ENCODE data around the gene ATG10.
A peak's percentile ranks its signal among the peaks of the same experiment; 100 is the strongest.

ATG10 gene

DNA sequence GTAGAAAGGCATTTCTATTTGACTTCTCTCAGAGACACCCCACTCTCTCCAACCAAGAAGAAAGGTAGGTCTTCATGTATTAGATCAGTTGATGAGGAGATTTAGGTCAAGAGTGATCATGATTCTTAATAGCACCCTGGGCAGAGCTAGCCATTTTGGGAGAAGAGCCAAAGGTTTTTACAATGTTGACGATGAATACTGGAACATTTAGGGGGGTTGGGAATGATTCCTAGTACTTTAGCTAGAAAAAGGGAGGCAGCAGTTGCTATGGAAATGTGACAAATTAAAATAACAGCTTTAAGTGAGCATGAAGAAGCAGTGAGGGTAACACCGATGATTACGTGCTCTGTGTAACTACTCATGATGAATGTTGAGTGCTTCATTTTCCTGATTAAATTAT is 315.8 kb downstream of the ATG10 start:
- no peak overlapping the region for H3K4me2 ChIP-seq (ENCODE audit: low read length)
- H3K4ac ChIP-seq (ENCODE audit: low read depth, low read length): no peak overlapping the region
- no peaks in the 10 kb centered on the region for H3K36me3 ChIP-seq (ENCODE audit: control insufficient read depth, insufficient read depth, low read length)
- H2BK120ac ChIP-seq (ENCODE audit: low read depth, low read length): no peak overlapping the region
- H3K9ac ChIP-seq (ENCODE audit: low read length): no peak overlapping the region
- no peak overlapping the region for H3K18ac ChIP-seq (ENCODE audit: low read length)
- no peaks in the 10 kb centered on the region for H3K4me1 ChIP-seq (ENCODE audit: control insufficient read depth, low read depth, low read length)
- no CpG with 5 or more reads among the region's 3 CpGs for WGBS (ENCODE audit: extremely low coverage, insufficient coverage, low lambda C conversion rate)
- no peaks in the 10 kb centered on the region for H3K27me3 ChIP-seq (ENCODE audit: insufficient read depth, low read length, poor library complexity)
- no peaks in the 10 kb centered on the region for H3K79me1 ChIP-seq (ENCODE audit: low read length)
- no peak overlapping the region for H2AK5ac ChIP-seq (ENCODE audit: low read length)
- no peak overlapping the region for H4K5ac ChIP-seq (ENCODE audit: low read length)
- DNase-seq: no peak
- H2BK5ac ChIP-seq (ENCODE audit: low read length): no peak overlapping the region
- H3K56ac ChIP-seq (ENCODE audit: low read length): no peak overlapping the region
- H3K4me3 ChIP-seq (ENCODE audit: low read length): no peak overlapping the region
- H2BK15ac ChIP-seq (replicated peaks; ENCODE audit: low read depth): no peak overlapping the region
- no peaks in the 10 kb centered on the region for H3K79me2 ChIP-seq (ENCODE audit: control insufficient read depth, insufficient read depth, low read length)
- no peak overlapping the region for H3K23ac ChIP-seq (ENCODE audit: low read length)
- no peak overlapping the region for H3K27ac ChIP-seq (ENCODE audit: low read depth, low read length)
- no peak overlapping the region for H4K8ac ChIP-seq (ENCODE audit: low read depth, low read length)

DNA sequence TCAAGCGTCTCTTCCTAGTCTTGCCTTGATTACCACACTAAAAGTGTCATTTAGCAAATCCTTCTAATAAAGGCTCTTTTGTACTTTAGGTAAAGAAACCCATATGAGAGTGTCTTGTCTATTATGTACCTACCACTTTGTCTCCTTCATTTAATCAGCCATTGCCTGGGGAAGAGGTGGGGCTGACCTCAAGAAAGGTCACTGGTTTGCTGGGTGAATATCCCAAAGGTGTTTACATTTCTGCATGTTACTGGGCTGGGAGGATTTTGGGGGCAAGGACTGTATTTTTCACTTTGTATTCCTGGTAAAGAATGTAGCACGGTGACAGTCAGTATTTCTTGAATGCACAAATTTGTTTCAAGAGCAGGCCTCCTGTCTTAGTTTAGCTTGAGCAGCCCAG is 318.2 kb downstream of the ATG10 start:
- no peaks in the 10 kb centered on the region for H3K79me1 ChIP-seq (ENCODE audit: low read length)
- no peaks in the 10 kb centered on the region for H3K79me2 ChIP-seq (ENCODE audit: control insufficient read depth, insufficient read depth, low read length)
- H3K27me3 ChIP-seq (ENCODE audit: insufficient read depth, low read length, poor library complexity): no peaks in the 10 kb centered on the region
- no peaks in the 10 kb centered on the region for H3K36me3 ChIP-seq (ENCODE audit: control insufficient read depth, insufficient read depth, low read length)
- H3K4ac ChIP-seq (ENCODE audit: low read depth, low read length): no peak overlapping the region
- H3K27ac ChIP-seq (ENCODE audit: low read depth, low read length): no peak overlapping the region
- no peak overlapping the region for H2BK5ac ChIP-seq (ENCODE audit: low read length)
- no peak overlapping the region for H2AK5ac ChIP-seq (ENCODE audit: low read length)
- H3K56ac ChIP-seq (ENCODE audit: low read length): no peak overlapping the region
- no CpG with 5 or more reads among the region's 2 CpGs for WGBS (ENCODE audit: extremely low coverage, insufficient coverage, low lambda C conversion rate)
- no peak overlapping the region for H2BK15ac ChIP-seq (replicated peaks; ENCODE audit: low read depth)
- peaks cover 3% of the 10 kb centered on the region for H3K4me1 ChIP-seq (ENCODE audit: control insufficient read depth, low read depth, low read length)
- H2BK120ac ChIP-seq (ENCODE audit: low read depth, low read length): no peak overlapping the region
- no peak overlapping the region for H3K4me2 ChIP-seq (ENCODE audit: low read length)
- no peak overlapping the region for H3K18ac ChIP-seq (ENCODE audit: low read length)
- no peak overlapping the region for H3K9ac ChIP-seq (ENCODE audit: low read length)
- no peak for DNase-seq
- no peak overlapping the region for H3K4me3 ChIP-seq (ENCODE audit: low read length)
- no peak overlapping the region for H4K5ac ChIP-seq (ENCODE audit: low read length)
- no peak overlapping the region for H4K8ac ChIP-seq (ENCODE audit: low read depth, low read length)
- H3K23ac ChIP-seq (ENCODE audit: low read length): no peak overlapping the region

DNA sequence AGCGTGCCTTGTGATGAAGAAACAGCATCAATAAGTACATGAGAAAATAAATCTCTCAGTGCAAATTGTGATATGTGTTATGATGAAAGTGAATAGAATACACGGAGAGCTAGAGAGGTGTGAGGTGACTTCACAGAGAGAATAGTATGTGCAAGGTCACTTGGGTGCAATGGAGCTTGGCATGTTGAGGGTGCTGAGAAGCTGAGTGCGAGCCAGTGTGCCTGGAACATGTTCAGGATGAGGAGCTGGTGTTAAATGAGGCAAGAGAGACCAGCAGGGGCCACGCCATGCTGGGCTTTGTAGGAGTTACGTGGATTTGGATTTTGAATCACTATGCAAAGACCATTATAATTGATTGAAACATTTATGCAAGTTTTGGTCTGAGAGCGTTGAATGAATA is 319.1 kb downstream of the ATG10 start:
- H3K4ac ChIP-seq (ENCODE audit: low read depth, low read length): no peak overlapping the region
- no peak overlapping the region for H3K4me2 ChIP-seq (ENCODE audit: low read length)
- no peak overlapping the region for H2BK15ac ChIP-seq (replicated peaks; ENCODE audit: low read depth)
- H3K79me2 ChIP-seq (ENCODE audit: control insufficient read depth, insufficient read depth, low read length): no peaks in the 10 kb centered on the region
- H3K23ac ChIP-seq (ENCODE audit: low read length): no peak overlapping the region
- no peak overlapping the region for H3K56ac ChIP-seq (ENCODE audit: low read length)
- H3K27ac ChIP-seq (ENCODE audit: low read depth, low read length): no peak overlapping the region
- no peak for DNase-seq
- no CpG with 5 or more reads among the region's 6 CpGs for WGBS (ENCODE audit: extremely low coverage, insufficient coverage, low lambda C conversion rate)
- no peak overlapping the region for H2BK5ac ChIP-seq (ENCODE audit: low read length)
- no peak overlapping the region for H3K9ac ChIP-seq (ENCODE audit: low read length)
- H3K4me3 ChIP-seq (ENCODE audit: low read length): no peak overlapping the region
- H4K5ac ChIP-seq (ENCODE audit: low read length): no peak overlapping the region
- no peak overlapping the region for H4K8ac ChIP-seq (ENCODE audit: low read depth, low read length)
- no peaks in the 10 kb centered on the region for H3K79me1 ChIP-seq (ENCODE audit: low read length)
- no peak overlapping the region for H2BK120ac ChIP-seq (ENCODE audit: low read depth, low read length)
- no peaks in the 10 kb centered on the region for H3K36me3 ChIP-seq (ENCODE audit: control insufficient read depth, insufficient read depth, low read length)
- no peak overlapping the region for H3K18ac ChIP-seq (ENCODE audit: low read length)
- H3K27me3 ChIP-seq (ENCODE audit: insufficient read depth, low read length, poor library complexity): no peaks in the 10 kb centered on the region
- H3K4me1 ChIP-seq (ENCODE audit: control insufficient read depth, low read depth, low read length): peaks cover 3% of the 10 kb centered on the region
- H2AK5ac ChIP-seq (ENCODE audit: low read length): no peak overlapping the region

DNA sequence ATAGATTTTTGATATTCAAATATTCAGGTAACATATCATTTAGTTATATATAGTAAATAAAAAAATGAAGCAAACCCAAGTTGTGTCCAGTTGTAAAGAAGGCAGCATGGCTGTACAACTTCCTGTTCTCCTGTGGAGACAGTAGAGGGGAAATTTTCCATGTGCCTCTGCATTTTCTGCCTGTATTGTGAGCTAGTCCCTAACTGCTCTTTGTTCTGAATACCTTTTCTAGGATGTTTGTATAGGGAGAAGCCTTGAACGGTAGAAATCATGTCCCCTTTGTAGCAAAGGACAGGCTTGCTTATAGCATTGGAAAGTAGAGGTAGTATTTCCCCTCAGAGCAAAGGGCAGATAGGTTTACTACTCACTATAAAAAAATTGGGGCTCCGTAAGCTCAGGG is 319.6 kb downstream of the ATG10 start:
- H3K79me2 ChIP-seq (ENCODE audit: control insufficient read depth, insufficient read depth, low read length): no peaks in the 10 kb centered on the region
- H3K4me2 ChIP-seq (ENCODE audit: low read length): no peak overlapping the region
- H2BK15ac ChIP-seq (replicated peaks; ENCODE audit: low read depth): no peak overlapping the region
- H3K4ac ChIP-seq (ENCODE audit: low read depth, low read length): no peak overlapping the region
- no peaks in the 10 kb centered on the region for H3K36me3 ChIP-seq (ENCODE audit: control insufficient read depth, insufficient read depth, low read length)
- H3K27me3 ChIP-seq (ENCODE audit: insufficient read depth, low read length, poor library complexity): no peaks in the 10 kb centered on the region
- H2BK120ac ChIP-seq (ENCODE audit: low read depth, low read length): no peak overlapping the region
- H3K4me1 ChIP-seq (ENCODE audit: control insufficient read depth, low read depth, low read length): peaks cover 3% of the 10 kb centered on the region
- H3K9ac ChIP-seq (ENCODE audit: low read length): no peak overlapping the region
- H3K23ac ChIP-seq (ENCODE audit: low read length): no peak overlapping the region
- H2BK5ac ChIP-seq (ENCODE audit: low read length): no peak overlapping the region
- no peak overlapping the region for H4K5ac ChIP-seq (ENCODE audit: low read length)
- H3K4me3 ChIP-seq (ENCODE audit: low read length): no peak overlapping the region
- H4K8ac ChIP-seq (ENCODE audit: low read depth, low read length): no peak overlapping the region
- no peak for DNase-seq
- H3K56ac ChIP-seq (ENCODE audit: low read length): no peak overlapping the region
- no peaks in the 10 kb centered on the region for H3K79me1 ChIP-seq (ENCODE audit: low read length)
- H3K18ac ChIP-seq (ENCODE audit: low read length): no peak overlapping the region
- no CpG with 5 or more reads among the region's 2 CpGs for WGBS (ENCODE audit: extremely low coverage, insufficient coverage, low lambda C conversion rate)
- no peak overlapping the region for H2AK5ac ChIP-seq (ENCODE audit: low read length)
- H3K27ac ChIP-seq (ENCODE audit: low read depth, low read length): no peak overlapping the region

DNA sequence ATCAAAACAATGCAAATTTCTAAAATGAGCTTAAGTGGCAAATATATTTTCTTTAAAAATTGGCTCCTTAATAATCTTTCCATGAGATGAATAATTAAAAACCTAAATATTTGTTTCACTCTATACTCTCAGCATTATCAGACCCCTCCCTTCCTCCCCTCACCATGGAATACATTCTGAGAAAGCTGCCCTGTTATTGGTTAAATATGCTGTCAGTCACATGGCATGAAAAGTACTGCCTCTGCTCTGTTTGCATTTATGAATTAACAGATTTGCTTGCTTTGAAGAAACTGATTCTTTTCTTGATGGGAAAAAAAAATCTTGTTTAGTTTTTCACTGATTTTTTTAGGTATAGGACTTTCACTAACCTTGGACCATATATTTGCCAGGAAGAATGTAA is 323.3 kb downstream of the ATG10 start:
- no peak overlapping the region for H3K4ac ChIP-seq (ENCODE audit: low read depth, low read length)
- H3K4me1 ChIP-seq (ENCODE audit: control insufficient read depth, low read depth, low read length): peaks cover 3% of the 10 kb centered on the region
- no peak overlapping the region for H3K9ac ChIP-seq (ENCODE audit: low read length)
- H2BK5ac ChIP-seq (ENCODE audit: low read length): no peak overlapping the region
- no peak overlapping the region for H2AK5ac ChIP-seq (ENCODE audit: low read length)
- no peaks in the 10 kb centered on the region for H3K36me3 ChIP-seq (ENCODE audit: control insufficient read depth, insufficient read depth, low read length)
- no peak overlapping the region for H3K56ac ChIP-seq (ENCODE audit: low read length)
- H3K4me2 ChIP-seq (ENCODE audit: low read length): no peak overlapping the region
- H4K8ac ChIP-seq (ENCODE audit: low read depth, low read length): no peak overlapping the region
- no peaks in the 10 kb centered on the region for H3K79me2 ChIP-seq (ENCODE audit: control insufficient read depth, insufficient read depth, low read length)
- H3K27me3 ChIP-seq (ENCODE audit: insufficient read depth, low read length, poor library complexity): no peaks in the 10 kb centered on the region
- no peak overlapping the region for H2BK15ac ChIP-seq (replicated peaks; ENCODE audit: low read depth)
- no peak overlapping the region for H2BK120ac ChIP-seq (ENCODE audit: low read depth, low read length)
- no peak overlapping the region for H3K4me3 ChIP-seq (ENCODE audit: low read length)
- DNase-seq: peak; percentile 80
- H3K79me1 ChIP-seq (ENCODE audit: low read length): no peaks in the 10 kb centered on the region
- no peak overlapping the region for H4K5ac ChIP-seq (ENCODE audit: low read length)
- no peak overlapping the region for H3K23ac ChIP-seq (ENCODE audit: low read length)
- H3K18ac ChIP-seq (ENCODE audit: low read length): no peak overlapping the region
- H3K27ac ChIP-seq (ENCODE audit: low read depth, low read length): no peak overlapping the region

DNA sequence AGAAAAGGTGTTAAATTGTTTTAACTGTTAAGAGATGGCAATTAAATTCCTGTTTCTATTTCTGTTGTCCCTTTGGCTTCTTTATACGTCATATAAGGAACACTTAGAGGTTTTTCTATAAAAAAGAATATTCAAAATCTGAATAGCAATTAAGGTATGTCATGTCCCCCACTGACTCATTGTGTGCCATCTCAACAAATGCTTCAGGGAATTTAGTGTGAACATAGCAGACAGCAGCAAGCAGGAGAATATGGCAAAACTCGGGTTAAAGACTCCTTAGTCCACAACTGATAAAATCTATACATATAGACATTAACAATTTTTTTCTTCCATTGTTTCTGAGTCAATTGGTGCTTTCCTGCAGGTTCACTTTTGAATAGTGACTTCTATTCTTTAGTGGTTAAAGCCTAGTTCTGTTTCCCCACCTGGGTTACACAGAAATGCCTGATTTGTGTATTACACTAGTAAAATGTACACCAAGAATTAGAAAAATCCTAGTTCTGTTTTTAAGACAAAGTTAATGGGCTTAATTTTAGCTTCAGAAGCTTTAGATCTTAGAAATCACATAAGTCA is 324.2 kb downstream of the ATG10 start:
- H3K27ac ChIP-seq (ENCODE audit: low read depth, low read length): no peak overlapping the region

More for the DNA sequence above, 324.2 kb downstream of the ATG10 start:
- DNase-seq: no peak
- Histone ChIP-seq H3K27me3 (ENCODE audit: insufficient read depth, low read length, poor library complexity) (no peaks in the 10 kb centered on the region), H4K5ac (ENCODE audit: low read length) (no peak overlapping the region), H3K9ac (ENCODE audit: low read length) (no peak overlapping the region), H3K4me3 (ENCODE audit: low read length) (no peak overlapping the region), H4K8ac (ENCODE audit: low read depth, low read length) (no peak overlapping the region), H3K56ac (ENCODE audit: low read length) (no peak overlapping the region), H3K4me2 (ENCODE audit: low read length) (no peak overlapping the region), H2AK5ac (ENCODE audit: low read length) (no peak overlapping the region), H3K4me1 (ENCODE audit: control insufficient read depth, low read depth, low read length) (peaks cover 3% of the 10 kb centered on the region), H3K23ac (ENCODE audit: low read length) (no peak overlapping the region), H3K4ac (ENCODE audit: low read depth, low read length) (no peak overlapping the region), H2BK15ac (replicated peaks; ENCODE audit: low read depth) (no peak overlapping the region), H3K36me3 (ENCODE audit: control insufficient read depth, insufficient read depth, low read length) (no peaks in the 10 kb centered on the region), H2BK120ac (ENCODE audit: low read depth, low read length) (no peak overlapping the region), H3K79me1 (ENCODE audit: low read length) (no peaks in the 10 kb centered on the region), H3K18ac (ENCODE audit: low read length) (no peak overlapping the region), H3K79me2 (ENCODE audit: control insufficient read depth, insufficient read depth, low read length) (no peaks in the 10 kb centered on the region), H2BK5ac (ENCODE audit: low read length) (no peak overlapping the region)
- WGBS (ENCODE audit: extremely low coverage, insufficient coverage, low lambda C conversion rate): no CpG with 5 or more reads among the region's 2 CpGs
